Panc1 (cell line): ENCODE results near the gene INPP5K.

Source experiments
- CTCF ChIP-seq: fragments of 450-650 bp; IDR thresholded peaks from 2 replicates; pipeline ENCODE4 v1.5.1; 2017; ENCODE audit warnings: mild to moderate bottlenecking
- POLR2AphosphoS5 ChIP-seq: IDR thresholded peaks from 2 replicates; pipeline ENCODE4 v1.6.1; 2012; ENCODE audit warnings: mild to moderate bottlenecking, low read depth, low read length, moderate library complexity
- REST ChIP-seq, 2 experiments: IDR thresholded peaks; 2 replicates each; pipeline ENCODE4 v1.6.1; 2011 to 2012; ENCODE audit warnings: low read depth in 2 of 2, control low read depth in 1 of 2, low read length in 1 of 2, mild to moderate bottlenecking in 1 of 2, moderate library complexity in 1 of 2; ENCODE audit not compliant: insufficient read depth in 1 of 2
- SIN3A ChIP-seq: IDR thresholded peaks from 2 replicates; pipeline ENCODE4 v1.6.1; 2012; ENCODE audit warnings: low read depth, mild to moderate bottlenecking, low read length, moderate library complexity, borderline replicate concordance; ENCODE audit not compliant: insufficient read depth
- TCF7L2 ChIP-seq: IDR thresholded peaks from 2 replicates; pipeline ENCODE4 v1.6.1; 2011; ENCODE audit warnings: mild to moderate bottlenecking, low read depth, low read length, inconsistent platforms

GRCh38 chr17:1545618-1546017 lies 29.2 kb upstream of the INPP5K start:
- no peak for TF ChIP-seq CTCF
- TF ChIP-seq POLR2AphosphoS5 = no peak
- TF ChIP-seq TCF7L2 = no peak
- TF ChIP-seq REST (IDR thresholded peaks at IDR 0.05; ENCODE audit: insufficient read depth in 1 of 2, low read depth in 2 of 2, low read length in 1 of 2) = no peak
- no peak for TF ChIP-seq SIN3A
